K562 (cell line): ENCODE data around the gene SPDYE6. TPM values are rescaled to one million over a fixed set of nuclear protein-coding genes. Genes with fewer than 3 reads are reported as not detected.

Experiments
- ATAC-seq: fragments of 200-7000 bp; cut with Tn5 transposase; 3 replicates; pipeline ENCODE4 v1.9.1; 2020; ENCODE audit warnings: moderate library complexity
- BruUV-seq: library from RNA; stranded (reverse); fragments of 400-500 nt; replicated peaks from 2 replicates; lab custom pipeline; 2021; lab: Mats Ljungman, UMichigan
- CTCF ChIA-PET: fragments of 300-600 bp; formaldehyde crosslinking; extraction: SDS; loops from one replicate; lab custom pipeline; 2021; ENCODE audit warnings: low intra/inter-chr PET ratio; lab: Yijun Ruan, JAX
- POLR2A ChIA-PET: fragments of 300-600, 350-650 bp; sonication (Branson Sonifier 250); formaldehyde crosslinking; extraction: SDS; loops from one replicate; lab custom pipeline; 2021; ENCODE audit warnings: antibody characterized with exemption, inconsistent platforms; lab: Yijun Ruan, JAX
- DNase-seq, 4 experiments: peaks; one replicate each; pipeline versions ENCODE4 v3.0.0 to v3.0.0-alpha.2; 2011 to 2018; ENCODE audit warnings: low spot score in 3 of 4, mixed read lengths in 3 of 4; ENCODE audit errors: extremely low read depth in 1 of 4
- FAIRE-seq: peaks from 2 replicates; lab custom pipeline; 2011; peaks lifted over from hg19 to GRCh38; lab: Jason Lieb, UNC
- H2AFZ ChIP-seq: 2 replicates; pipeline ENCODE4 v1.6.0; 2011; ENCODE audit warnings: low read depth, low read length, control low read depth, inconsistent platforms
- H3K27ac ChIP-seq: fragments of 200-600 bp; 3 replicates; pipeline ENCODE4 v1.8.0; 2011; ENCODE audit warnings: low read depth, mild to moderate bottlenecking, control low read depth, inconsistent platforms, low read length, moderate library complexity, mixed read lengths; ENCODE audit errors: extremely low read depth
- H3K27me3 ChIP-seq, 2 experiments: fragments of 300-600 bp in 1 of 2; 2 replicates in 1 of 2; 3 replicates in 1 of 2; pipeline versions ENCODE4 v1.6.0 to v1.8.0; 2011; ENCODE audit warnings: inconsistent platforms in 2 of 2, low read length in 2 of 2, mild to moderate bottlenecking in 1 of 2, mixed read lengths in 1 of 2, moderate library complexity in 1 of 2; ENCODE audit not compliant: control insufficient read depth in 2 of 2, insufficient read depth in 2 of 2
- H3K36me3 ChIP-seq: fragments of 300-600 bp; 3 replicates; pipeline ENCODE4 v1.8.0; 2011; ENCODE audit warnings: mild to moderate bottlenecking, low read length, inconsistent platforms; ENCODE audit not compliant: control insufficient read depth, insufficient read depth
- H3K4me1 ChIP-seq, 2 experiments: fragments of 200-600 bp in 1 of 2; replicated peaks in 1 of 2; 2 replicates in 1 of 2; 3 replicates in 1 of 2; pipeline versions ENCODE4 v1.5.1 to v1.8.0; 2011; ENCODE audit warnings: inconsistent platforms in 2 of 2, low read length in 2 of 2, mild to moderate bottlenecking in 1 of 2, mixed read lengths in 1 of 2, moderate library complexity in 1 of 2; ENCODE audit not compliant: control insufficient read depth in 2 of 2, insufficient read depth in 2 of 2
- H3K4me2 ChIP-seq: 2 replicates; pipeline ENCODE4 v1.6.1; 2011; ENCODE audit warnings: low read length, control low read depth, inconsistent platforms, mixed read lengths; ENCODE audit not compliant: insufficient read depth
- H3K4me3 ChIP-seq: fragments of 200-600 bp; sonication (generic), shearing (Covaris generic); 2 replicates; pipeline ENCODE4 v1.5.1; 2016; ENCODE audit warnings: control low read depth, inconsistent platforms
- H3K79me2 ChIP-seq: fragments of 200-600 bp; 3 replicates; pipeline ENCODE4 v1.8.0; 2011; ENCODE audit warnings: low read length, inconsistent platforms; ENCODE audit not compliant: control insufficient read depth, insufficient read depth
- H3K9ac ChIP-seq, 2 experiments: 2 replicates each; pipeline versions ENCODE4 v1.6.0 to v1.6.1; 2011; ENCODE audit warnings: low read depth in 2 of 2, low read length in 2 of 2, control low read depth in 1 of 2, inconsistent platforms in 1 of 2, mild to moderate bottlenecking in 1 of 2, mixed read lengths in 1 of 2; ENCODE audit not compliant: insufficient read depth in 1 of 2
- H3K9me1 ChIP-seq: one replicate; pipeline ENCODE4 v1.6.0; 2011; ENCODE audit warnings: inconsistent platforms, mild to moderate bottlenecking, low read length, moderate library complexity; ENCODE audit not compliant: control insufficient read depth, insufficient read depth
- H3K9me3 ChIP-seq: replicated peaks from 2 replicates; pipeline ENCODE4 v1.5.1; 2011; ENCODE audit warnings: low read depth, low read length, inconsistent platforms; ENCODE audit not compliant: control insufficient read depth, insufficient read depth
- H4K20me1 ChIP-seq: replicated peaks from 2 replicates; pipeline ENCODE4 v1.6.1; 2011; ENCODE audit warnings: low read length, inconsistent platforms, mixed read lengths; ENCODE audit not compliant: control insufficient read depth, insufficient read depth
- CHD1 ChIP-seq: fragments of 200-600 bp; sonication (generic); IDR thresholded peaks from one replicate; pipeline ENCODE4 v1.6.1; 2012; ENCODE audit warnings: mild to moderate bottlenecking, moderate library complexity, low read length, inconsistent platforms
- CREB3 ChIP-seq: fragments of 450-650 bp; conservative IDR thresholded peaks from 2 replicates; pipeline ENCODE4 v1.6.1; 2016; ENCODE audit warnings: missing genetic modification characterization, low read depth, mild to moderate bottlenecking, missing compliant biosample characterization, moderate library complexity
- GABPB1 ChIP-seq: sonication (generic); formaldehyde crosslinking; IDR thresholded peaks from 2 replicates; pipeline ENCODE4 v1.8.0; 2022; ENCODE audit warnings: mild to moderate bottlenecking, missing genetic modification reagents
- KAT2B ChIP-seq: IDR thresholded peaks from one replicate; pipeline ENCODE4 v1.6.1; 2012; ENCODE audit warnings: low read depth, mild to moderate bottlenecking, control low read depth, inconsistent platforms, low read length, moderate library complexity
- SMARCC2 ChIP-seq: fragments of 450-650 bp; IDR thresholded peaks from 2 replicates; pipeline ENCODE4 v1.6.1; 2017; ENCODE audit warnings: antibody characterized with exemption, moderate library complexity, mild to moderate bottlenecking, low read depth
- THRA ChIP-seq: fragments of 450-650 bp; IDR thresholded peaks from 2 replicates; pipeline ENCODE4 v1.6.1; 2017; ENCODE audit warnings: mild to moderate bottlenecking, moderate library complexity
- ZC3H8 ChIP-seq: fragments of 450-650 bp; IDR thresholded peaks from 2 replicates; pipeline ENCODE4 v1.6.1; 2017
- WGBS: fragments of 100-300 bp; shearing (Covaris generic); methylation state at CpG from one replicate; pipeline ENCODE4 v1.1.6; 2016; ENCODE audit warnings: low coverage, mixed read lengths; ENCODE audit not compliant: insufficient coverage; ENCODE audit errors: missing lambda C conversion rate; 5-methylcytosine and 5-hydroxymethylcytosine counted together
- in situ Hi-C: fragments of 300-500 bp; cut with MboI; formaldehyde crosslinking; loops from 4 replicates; pipeline ENCODE4 v1.15.0; 2018; ENCODE audit warnings: inconsistent platforms, mixed read lengths
- intact Hi-C: fragments of 100-400 bp; cut with micrococcal nuclease; formaldehyde crosslinking; loops from 2 replicates; pipeline ENCODE4 v1.14.2; 2022
- polyA plus RNA-seq, 8 experiments: library from polyadenylated mRNA; depleted of rRNA in 4 of 8; stranded (reverse) in 5 of 8; unstranded in 3 of 8; fragments of >200 nt; fragmentation: Nextera tagmentation in 2 of 8; fragmentation: Illumina TruSeq in 1 of 8; extraction: Ambion mirVana in 2 of 8; extraction: Trizol in 1 of 8; gene quantifications; 2 replicates each; pipeline versions ENCODE4 v1.2.1 to v1.2.3, GENCODE V29; 2011 to 2014; ENCODE audit warnings: inconsistent platforms in 1 of 8, missing spikeins in 1 of 8
- total RNA-seq, 7 experiments: library from RNA; depleted of rRNA in 6 of 7; stranded (reverse); fragments of >200 nt in 6 of 7; fragmentation: Illumina TruSeq in 2 of 7; extraction: Trizol in 2 of 7; gene quantifications; 2 replicates each; pipeline versions ENCODE4 v1.2.1 to v1.2.3, GENCODE V29; 2011 to 2021; ENCODE audit warnings: low replicate concordance in 1 of 7

Gene SPDYE6
- total and polyA plus RNA-seq, 9 of the 15 experiments (the other 6 are each of a cell fraction or from before 2014, with no cell fraction given), result 0.24 to 0.35 TPM; not detected in 7

- no peaks in the 10 kb centered on the region for H3K9me3 ChIP-seq
- TF ChIP-seq CHD1, result no peak
- TF ChIP-seq ZC3H8, result no peak
- no peak for TF ChIP-seq THRA
- TF ChIP-seq CREB3 (tag), result no peak
- TF ChIP-seq SMARCC2, result no peak
- TF ChIP-seq KAT2B, result no peak
- no peak for TF ChIP-seq GABPB1
- TF ChIP-seq, all 486 proteins: peak for 0
- no TSS peak for BruUV-seq
- no peak overlapping the region for H3K4me2 ChIP-seq
- no peaks in the 10 kb centered on the region for H3K9me1 ChIP-seq
- no peaks in the 10 kb centered on the region for H3K36me3 ChIP-seq
- ChIA-PET POLR2A (no interaction called here), CTCF (no interaction called here)
- 5% methylated on average over 2 of the region's 2 CpGs for WGBS
- ATAC-seq (no peak), FAIRE-seq (no peak), DNase-seq (no peak)
- H3K27ac ChIP-seq, result no peak overlapping the region
- no peak overlapping the region for H2AFZ ChIP-seq
- no peaks in the 10 kb centered on the region for H3K79me2 ChIP-seq
- in situ Hi-C loops (loop anchor here (25.0 kb wide), 1 partner anchor 350 kb away; the partner anchor contains the start of genes POLR2J2 and SPDYE2B), intact Hi-C loops (no loop called here)
- peaks cover 27 to 58% of the 10 kb centered on the region in 2 experiments; a peak in 4 of 5 replicates for H3K27me3 ChIP-seq
- peaks cover 0 to 15% of the 10 kb centered on the region in 2 experiments; a peak in 2 of 5 replicates for H3K4me1 ChIP-seq
- H4K20me1 ChIP-seq, result no peaks in the 10 kb centered on the region; the same call in 1 of the 2 replicates
- H3K4me3 ChIP-seq, result no peak overlapping the region
- no peak overlapping the region for H3K9ac ChIP-seq
Observed at GRCh38 chr7:102312317-102312716, 43.9 kb downstream of the SPDYE6 start.
